COLO829 (cell line): ENCODE measurements around the gene SCIN.
"Not testable (repeated sequence)": the region's sequence is repeated elsewhere in the genome, so short reads cannot be mapped to it uniquely, and the experiment has no call there.

Source experiments
- DNase-seq: peaks from one replicate; pipeline ENCODE4 v3.0.0; 2012; ENCODE audit warnings: low spot score

Gene SCIN

DNA sequence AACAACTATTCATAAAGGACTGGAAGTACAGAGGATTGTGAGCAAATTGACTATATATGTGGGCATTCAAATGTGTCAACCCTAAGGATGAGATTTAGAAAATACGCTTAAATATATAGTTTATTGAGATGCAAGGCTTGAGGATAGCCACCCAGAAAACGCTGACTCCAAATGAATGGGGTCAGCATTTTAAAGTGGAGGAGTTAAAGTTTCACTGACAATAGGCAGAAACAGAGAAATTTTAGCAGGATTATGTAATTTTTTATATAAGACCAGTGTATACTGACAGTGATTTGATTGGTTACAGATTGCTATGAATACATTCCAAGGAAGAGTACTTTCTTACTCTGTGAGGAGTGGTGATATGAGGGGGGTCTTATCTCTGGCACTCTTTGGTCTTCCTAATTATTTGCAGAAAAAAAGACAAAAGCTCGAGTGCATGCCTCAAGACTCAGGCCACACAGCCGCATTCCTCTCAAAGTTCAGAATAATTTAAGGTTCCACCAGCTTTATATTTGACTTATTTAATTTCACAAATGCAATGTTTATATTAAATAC is 78.3 kb downstream of the SCIN start:
- DNase-seq = no peak

DNA sequence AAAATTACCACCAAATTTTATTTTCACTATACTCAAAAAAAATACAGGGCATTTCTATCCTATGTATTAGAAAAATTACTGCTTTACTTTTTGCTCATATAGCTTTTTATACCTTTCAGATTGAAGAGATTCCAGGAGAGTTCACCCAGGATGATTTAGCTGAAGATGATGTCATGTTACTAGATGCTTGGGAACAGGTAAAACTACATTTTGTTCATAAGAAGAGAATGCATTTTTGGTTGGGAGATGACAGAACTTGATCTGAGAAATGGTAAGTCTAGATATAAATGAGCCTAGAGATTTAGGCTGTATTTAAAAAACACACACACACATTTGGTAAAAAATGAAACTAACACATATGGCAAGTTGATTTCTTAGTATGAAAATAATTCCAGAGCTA is 78.8 kb downstream of the SCIN start:
- no peak for DNase-seq

DNA sequence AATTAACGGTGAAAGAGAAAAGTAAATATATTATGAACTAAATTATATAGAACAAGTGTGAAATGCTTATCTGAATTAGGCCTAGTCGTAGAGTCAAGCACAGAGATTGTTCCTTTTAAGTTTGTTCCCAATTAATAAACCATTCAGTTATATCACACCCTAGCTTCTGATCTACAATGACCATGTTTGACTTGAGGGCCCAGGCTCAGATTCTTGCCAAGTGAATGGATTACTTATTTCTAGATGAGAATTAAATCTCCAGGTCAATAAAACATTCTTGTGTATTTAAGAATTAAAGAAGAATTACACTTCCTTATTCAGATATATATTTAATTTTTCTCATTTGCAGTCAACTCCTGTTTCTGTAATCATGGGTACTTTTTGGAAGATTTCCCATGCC is 79.6 kb downstream of the SCIN start:
- DNase-seq = no peak

DNA sequence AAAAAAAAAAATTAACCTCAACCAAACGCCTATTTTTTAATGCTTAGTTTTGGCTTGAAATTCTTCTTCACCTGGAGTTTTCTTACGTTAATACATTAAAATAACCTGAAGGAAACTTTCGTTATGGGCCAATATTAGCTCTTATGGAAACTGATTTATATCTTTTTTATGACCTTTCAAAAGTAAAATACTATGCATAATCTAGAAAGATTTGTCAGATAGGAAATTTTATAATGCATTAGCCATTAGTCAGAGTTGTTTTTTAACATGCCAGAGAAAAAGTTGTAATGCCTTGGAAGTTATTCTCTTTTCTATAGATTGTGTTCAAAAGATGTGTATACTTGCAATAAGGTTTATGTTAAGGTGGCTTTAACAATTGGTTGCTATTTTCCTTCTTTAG is 82.6 kb downstream of the SCIN start:
- no peak for DNase-seq

DNA sequence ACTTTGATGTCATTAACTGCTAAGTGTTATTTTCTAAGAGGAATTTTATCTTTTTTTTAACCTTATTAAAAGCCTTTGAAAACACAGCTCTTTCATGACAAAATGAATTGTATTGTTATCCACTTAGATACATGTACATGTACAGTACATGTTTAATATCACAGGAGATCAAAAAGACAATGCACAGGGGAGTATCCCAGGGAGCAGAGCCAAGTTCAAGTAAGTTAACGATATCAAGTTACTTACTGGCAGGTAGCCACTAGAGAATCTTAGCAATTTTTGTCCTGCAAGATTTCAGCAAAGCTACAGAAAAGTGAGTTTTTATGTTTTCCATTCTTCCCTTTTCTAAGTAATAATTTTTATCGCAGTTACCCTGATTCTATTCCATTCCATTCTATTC is 83.0 kb downstream of the SCIN start:
- no peak for DNase-seq

DNA sequence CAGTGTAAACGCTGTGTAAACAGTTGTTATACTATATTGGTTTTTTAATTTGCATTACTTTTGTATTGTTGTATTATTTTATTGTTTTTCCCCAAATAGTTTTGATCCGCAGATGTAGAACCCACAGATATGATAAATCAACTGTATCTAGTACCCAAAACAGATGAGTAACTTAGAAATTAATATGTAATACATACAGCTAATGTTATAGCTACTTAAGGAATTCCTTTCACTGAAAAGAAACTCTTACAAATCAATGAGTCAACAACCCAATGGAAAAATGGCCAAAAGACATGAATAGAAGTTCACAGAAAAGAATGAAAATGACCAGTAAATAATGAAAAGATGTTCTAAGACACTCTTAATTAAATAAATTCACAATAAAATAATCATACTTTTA is 84.6 kb downstream of the SCIN start:
- DNase-seq = no peak

DNA sequence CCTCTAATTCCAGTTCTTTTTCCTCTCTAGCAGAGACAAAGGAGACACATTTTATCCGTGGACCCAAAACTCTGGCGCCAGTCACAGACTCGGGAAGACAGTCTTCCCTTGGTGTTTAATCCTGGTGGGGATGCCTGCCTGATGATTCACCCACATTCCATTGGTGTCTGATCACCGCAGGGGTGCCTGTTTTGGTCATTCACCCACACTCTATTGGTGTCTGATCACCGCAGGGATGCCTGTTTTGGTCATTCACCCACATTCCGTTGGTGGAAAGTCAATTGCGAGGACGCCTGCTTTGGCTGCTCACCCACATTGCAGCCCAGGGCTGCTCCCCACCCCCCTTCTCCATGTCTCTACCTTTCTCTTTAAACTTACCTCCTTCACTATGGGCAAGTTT is 89.9 kb downstream of the SCIN start:
- not testable (repeated sequence) for DNase-seq

DNA sequence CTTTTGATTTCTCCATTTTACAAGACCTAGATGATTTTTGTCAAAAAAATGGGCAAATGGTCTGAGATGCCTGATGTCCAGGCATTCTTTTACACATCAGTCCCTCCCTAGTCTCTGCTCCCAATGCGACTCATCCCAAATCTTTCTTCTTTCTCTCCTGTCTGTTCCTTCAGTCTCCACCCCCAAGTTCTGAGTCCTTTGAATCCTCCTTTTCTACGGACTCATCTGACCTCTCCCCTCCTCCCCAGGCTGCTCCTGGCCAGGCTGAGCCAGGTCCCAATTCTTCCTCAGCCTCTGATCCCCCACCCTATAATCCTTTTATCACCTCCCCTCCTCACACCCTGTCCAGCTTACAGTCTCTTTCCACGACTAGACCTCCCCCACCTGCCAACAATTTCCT is 90.5 kb downstream of the SCIN start:
- not testable (repeated sequence) for DNase-seq

DNA sequence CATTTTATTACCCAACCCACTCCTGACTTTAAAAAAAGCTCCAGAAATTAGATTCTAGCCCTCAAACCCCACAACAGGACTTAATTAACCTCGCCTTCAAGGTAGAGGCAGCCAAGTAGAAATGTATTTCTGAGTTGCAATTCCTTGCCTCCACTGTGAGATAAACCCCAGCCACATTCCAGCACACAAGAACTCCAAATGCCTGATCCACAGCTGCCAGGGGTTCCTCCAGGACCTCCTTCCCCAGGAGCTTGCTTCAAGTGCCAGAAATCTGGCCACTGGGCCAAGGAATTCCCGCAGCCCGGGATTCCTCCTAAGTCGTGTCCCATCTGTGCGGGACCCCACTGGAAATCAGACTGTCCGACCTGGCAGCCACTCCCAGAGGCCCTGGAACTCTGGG is 91.1 kb downstream of the SCIN start:
- no peak for DNase-seq

DNA sequence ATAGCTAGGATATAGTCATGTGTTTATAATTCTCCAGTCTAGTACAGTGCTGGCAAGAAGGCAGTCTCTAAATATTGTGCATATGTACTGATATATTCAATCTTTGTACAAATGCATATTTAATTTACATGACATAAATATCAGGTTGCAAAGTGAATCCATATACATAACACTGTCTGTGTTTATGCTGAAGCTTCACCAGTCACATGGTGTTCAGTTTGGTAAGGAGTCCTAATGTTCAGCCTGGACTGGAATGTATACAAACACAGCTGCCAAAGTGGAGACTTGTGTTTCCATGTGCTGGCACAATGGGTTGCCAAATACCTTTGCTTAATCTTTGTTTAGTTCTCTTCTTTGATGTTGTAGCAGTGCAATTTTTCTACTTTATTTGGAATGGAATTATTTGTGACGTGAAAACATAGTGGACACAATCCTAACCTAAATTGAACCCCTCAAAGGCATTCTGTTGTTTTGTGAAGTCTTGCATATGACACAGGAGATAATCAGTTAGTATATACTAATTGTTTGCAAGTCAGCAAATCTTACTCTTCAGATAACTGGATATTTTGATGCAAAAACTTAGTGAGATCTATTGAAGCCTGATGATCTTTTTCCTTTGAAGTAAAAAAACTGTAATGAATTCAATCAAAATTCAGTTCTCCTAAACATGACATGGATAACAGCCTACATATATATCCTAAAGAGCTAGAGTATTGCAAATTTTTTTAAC is 99.6 kb downstream of the SCIN start:
- DNase-seq = no peak

DNA sequence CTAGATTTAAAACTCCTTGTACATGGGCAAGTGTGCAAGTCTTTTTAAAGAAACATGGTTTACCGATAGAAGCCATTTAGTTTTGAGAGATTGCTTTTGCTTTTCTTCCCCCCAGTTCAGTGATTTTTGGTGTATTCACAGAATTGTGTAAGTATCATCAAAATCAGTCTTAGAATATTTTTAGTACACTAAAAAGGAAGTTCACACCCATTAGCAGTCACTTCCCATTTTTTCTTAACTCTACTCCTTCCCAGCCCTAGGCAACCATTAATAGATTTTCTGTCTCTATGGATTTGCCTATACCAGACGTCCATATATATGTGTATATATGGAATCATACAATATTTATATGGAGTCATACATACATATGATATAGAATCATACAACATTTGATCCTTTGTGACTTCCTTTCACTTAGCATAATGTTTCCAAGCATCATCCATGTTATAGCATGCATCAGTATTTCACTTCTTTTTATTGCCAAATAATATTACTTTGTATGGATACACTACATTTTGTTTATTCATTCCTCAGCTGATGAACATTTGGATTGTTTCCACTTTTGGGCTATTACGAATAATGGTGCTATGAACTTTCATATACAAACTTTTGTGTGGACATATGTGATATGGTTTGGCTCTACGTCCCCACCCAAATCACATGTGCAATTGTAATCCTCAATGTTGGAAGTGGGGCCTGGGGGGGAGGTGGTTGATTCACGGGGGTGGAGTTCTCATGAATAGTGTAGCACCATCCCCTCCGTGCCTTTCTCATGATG is 100.4 kb downstream of the SCIN start:
- DNase-seq = no peak

DNA sequence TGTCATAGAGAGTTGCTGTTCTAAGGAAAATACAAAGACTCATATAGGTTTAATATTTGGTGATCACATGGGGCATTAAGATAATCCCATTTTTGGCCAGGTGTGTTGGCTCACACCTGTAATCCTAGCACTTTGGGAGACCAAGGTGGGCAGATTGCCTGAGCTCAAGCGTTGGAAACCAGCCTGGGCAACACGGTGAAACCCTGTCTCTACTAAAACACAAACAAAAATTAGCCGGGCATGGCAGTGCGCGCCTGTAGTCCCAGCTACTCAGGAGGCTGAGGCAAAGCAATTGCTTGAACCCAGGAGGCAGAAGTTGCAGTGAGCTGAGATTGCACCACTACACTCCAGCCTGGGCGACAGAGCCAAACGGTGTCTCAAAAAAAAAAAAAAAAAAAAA is 102.9 kb downstream of the SCIN start:
- not testable (repeated sequence) for DNase-seq

DNA sequence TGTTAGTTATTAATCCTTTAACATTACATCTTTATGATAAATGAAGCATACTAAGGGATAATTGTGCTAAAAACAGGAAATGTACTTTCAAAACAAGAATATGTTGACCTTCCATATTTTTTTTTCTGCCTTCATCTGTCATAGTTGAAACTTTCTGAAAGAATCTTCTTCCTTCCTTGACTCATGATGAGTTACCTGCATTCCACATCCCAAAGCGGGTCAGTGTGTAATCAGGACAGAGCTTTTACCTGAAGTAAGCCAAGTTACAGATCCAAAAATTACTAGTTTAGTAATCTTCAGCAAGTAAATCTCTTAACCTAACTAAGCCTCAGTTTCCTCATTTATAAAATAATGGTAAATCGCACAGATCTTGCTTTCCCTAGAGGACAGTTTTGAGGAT is 103.5 kb downstream of the SCIN start:
- no peak for DNase-seq

DNA sequence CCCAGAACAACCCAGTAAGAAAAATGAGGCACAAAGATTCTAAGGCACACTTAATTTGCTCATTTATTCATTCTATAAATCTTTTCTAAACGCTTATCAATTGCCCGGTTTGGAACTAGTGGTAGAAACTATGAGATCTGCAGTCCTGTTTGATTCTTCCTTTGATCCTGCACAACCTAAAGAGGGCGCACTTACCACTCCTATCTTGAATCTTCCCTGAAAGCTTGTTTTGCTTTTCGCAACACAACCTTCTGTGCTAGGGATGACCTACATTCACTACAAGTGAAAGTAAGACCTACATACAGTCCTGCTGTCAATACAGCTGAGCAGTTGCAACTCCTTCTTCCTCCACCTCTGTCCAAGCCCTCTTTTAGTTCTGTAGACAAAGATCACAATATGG is 104.3 kb downstream of the SCIN start:
- DNase-seq = peak; percentile 40

DNA sequence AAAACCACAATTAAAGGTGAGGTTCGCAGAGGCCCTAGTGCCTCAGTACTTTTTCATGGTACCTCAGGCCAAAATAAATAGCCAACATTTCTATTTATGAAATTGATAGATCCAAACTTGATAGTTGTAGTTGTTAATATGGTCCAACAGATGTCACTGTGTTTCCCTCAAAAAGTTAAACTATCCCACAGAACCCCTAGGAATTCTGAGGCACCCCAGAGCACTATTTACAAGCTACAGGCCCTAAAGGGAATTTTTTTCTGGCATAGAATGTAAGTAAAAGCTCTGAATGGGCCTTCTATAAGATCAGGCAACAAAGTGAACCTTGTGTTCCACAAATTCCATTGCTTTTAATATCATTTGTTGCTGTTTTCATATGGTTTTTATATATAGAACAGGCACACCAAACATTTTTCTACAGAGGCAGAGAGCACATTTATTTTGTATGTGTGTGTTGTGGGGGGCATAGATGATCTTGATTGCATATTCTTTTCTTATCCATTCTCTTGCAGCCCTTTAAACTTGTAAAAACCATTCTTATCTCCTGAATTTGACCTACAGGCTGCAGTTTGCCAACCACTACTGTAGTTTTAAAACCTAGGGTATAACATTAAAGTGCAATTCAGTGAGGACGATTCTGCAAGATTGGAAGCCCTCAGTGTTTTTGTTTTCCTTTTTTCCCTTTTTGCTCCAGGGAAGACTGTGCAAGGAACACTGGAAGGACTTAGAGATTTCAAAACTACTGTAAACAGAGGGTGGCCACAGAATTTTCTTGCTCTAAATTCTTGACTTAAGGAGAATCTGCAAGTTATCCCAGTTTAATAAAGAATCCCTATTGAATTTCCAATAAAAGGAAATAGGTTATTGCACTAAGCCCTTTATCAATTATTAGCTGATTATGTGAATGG is 113.4 kb downstream of the SCIN start:
- peak; percentile 56 for DNase-seq

DNA sequence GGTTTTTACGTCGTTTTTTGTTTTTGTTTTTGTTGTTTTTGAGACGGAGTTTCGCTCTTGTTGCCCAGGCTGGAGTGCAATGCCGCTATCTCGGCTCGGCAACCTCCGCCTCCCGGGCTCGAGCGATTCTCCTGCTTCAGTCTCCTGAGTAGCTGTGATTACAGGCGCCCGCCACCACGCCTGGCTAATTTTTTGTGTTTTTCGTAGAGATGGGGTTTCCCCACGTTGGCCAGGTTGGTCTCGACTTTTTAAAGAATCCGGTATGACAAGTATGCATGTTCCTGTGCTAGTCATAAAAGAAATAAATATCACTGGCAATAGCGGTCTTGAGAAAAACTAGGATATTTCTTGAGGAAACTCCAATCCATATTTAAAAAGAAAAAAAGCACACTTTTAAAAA is 114.2 kb downstream of the SCIN start:
- DNase-seq = no peak

DNA sequence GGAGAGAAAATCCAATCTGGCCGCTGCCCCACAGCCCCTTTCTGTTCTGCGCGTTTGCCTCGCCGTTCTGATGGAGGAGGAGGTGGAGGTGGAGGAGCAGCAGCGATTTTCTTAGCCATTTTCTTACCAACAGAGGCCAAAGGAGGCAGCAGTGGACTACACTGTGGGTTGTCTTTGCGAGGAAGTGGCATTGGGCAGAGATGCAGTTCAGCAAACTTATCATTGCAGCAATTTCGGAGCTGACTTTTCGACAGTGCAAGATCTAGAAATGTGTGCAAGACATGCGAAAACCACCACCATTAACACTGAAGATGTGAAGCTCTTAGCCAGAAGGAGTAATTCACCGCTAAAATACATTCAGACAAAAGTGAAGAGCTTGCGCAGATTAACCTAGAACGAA is 115.0 kb downstream of the SCIN start:
- no peak for DNase-seq

DNA sequence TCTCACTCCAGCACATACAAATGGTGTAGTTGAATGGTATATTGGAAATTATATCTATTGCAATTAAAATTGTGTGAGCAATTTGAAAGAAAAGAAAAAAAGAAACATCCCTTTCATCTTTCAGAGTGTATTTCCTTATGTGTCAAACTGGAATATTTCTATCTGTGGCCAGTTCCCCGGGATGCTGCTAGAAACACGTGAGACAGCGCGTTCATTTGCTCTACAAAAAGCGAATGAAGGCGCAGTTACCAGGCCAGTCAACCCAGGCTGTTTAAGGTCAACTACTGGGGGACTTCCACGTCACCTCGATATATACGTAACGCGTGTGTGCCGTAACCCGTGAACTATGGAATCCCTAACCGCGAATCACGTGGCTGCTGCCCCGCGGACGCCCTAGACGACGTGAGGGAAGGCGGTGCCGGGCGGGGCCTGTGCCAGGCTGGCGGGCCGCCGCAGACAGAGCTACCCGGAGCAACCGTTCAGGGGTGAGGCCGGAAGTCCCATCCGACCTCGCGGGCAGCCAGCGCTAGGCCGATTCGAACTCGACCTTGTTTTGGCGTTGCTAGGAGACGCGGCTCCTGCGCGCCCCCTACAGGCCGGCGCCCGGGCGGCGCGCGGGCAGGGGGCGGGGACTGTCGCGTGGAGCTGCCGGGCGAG is 115.8 kb downstream of the SCIN start:
- peak; percentile 87 for DNase-seq

DNA sequence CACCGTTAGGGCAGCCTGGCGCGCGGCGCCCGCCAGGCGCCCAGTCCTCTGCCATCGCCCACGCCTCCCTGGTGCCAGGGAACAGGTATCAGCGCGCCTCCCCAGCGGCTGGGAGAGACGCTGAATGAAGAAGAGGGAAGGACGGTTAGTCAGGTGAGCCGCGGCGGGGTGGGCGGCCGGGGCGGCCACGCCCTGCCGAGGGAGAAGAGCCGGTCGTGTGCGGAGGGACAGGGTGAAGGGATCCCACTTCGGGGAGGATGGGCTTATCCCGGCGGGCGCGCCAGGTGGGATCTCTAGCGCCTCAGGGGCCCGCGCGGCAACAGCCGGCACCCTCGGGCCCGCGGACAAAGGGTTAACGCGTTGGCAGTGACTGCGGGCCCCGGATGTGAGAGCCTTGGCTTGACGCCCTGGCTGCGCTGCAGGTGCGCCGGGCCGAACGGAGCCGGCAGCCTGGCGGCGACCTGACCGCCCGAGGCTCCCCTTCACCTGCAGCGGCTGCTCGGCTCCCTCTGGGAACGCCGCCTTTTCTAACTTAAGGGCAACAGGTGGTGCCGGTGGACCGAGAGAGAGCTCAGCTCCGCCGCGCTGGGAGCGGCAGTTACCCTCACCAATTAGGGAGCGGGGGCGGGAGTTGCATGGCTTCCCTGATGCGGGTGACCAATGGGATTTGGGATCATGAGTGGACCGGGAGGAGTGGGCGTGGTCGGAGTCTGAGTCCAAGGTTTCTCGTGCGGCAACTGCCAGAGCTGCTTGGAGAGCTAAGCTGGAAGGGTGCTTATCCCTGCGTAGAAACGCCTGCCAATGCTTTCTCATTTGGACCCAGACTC is 116.6 kb downstream of the SCIN start, which contains the start of gene ARL4A:
Gene ARL4A (plus strand): TSS at position 743 of the 827 bp plus-strand sequence. CDS start 622 bp downstream, outside the sequence.
- DNase-seq = peak; percentile 99

DNA sequence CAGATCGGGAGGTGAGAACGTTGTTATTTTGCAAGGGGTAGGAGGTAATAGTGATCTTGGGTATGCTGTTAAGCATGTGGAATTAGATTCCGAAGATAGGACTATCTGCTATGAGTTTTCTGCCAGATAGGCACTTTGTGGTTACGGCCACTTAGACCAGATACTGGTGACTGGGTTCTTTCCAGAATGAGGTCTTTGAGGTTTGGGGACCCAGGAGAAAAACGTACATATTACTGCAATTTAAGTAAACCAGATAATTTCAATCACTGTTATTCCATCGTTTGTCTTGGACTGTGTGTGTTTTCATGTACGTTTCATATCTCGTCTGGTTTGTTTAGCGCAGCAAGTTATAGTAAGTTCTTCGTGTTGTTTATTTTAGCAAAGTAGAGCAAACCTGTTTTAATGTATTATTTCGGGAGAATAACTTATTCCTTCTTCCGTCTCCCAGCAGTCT is 117.2 kb downstream of the SCIN start:
- DNase-seq = no peak
